HG03558 (cell line): ENCODE data around the gene SOX1.

Experiments
- ATAC-seq: cut with Tn5 transposase; IDR thresholded peaks from one replicate; pipeline ENCODE4 v1.9.1; 2021; ENCODE audit warnings: moderate number of reproducible peaks; ENCODE audit not compliant: unreplicated experiment; ENCODE audit errors: extremely low read depth

Gene SOX1

DNA sequence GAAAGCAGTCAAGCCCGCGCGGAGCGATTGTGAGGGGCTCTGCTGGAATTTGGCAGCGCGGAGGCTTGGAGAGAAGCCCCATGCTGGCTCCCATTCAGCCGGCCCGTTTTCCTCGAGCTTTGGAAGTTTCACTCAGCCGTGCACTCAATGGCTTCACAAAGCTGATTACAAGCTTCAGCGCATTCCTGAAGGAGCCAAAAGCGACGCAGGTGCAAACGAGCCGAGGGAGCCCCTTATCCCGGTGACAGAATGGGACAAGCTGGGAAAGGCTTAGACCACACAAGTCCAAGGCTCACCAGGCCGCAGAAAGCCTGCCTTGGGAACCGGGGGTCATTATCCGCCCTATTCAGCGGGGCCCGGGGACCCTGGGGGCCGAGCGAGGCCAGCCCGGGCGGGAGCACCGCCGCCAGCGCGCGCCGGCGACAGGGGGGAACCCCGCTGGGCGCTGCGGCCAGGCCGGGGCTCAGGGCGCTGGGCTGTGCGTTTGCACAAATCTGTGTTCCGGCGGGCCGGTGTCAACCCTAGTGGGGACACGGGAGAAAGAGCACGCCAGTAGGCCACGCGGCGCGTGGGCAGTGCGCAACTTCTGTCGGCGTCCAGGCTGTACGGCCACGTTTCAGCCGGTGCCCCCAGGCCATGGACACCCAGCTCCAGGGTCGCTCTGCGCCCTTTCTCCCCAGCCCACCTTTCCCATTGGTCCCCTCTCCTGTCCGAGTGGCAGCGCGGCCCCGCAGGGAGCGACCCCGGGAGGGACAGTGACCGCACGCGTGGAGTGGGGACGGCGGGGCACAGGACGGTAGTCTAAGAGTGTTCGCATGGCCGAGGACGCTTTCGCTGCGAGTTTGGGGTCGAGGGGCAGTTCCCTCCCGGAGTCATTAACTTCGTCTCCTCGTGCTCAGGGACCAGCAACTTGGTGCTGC lies 37.3 kb downstream of the SOX1 start:
- ATAC-seq: no peak

DNA sequence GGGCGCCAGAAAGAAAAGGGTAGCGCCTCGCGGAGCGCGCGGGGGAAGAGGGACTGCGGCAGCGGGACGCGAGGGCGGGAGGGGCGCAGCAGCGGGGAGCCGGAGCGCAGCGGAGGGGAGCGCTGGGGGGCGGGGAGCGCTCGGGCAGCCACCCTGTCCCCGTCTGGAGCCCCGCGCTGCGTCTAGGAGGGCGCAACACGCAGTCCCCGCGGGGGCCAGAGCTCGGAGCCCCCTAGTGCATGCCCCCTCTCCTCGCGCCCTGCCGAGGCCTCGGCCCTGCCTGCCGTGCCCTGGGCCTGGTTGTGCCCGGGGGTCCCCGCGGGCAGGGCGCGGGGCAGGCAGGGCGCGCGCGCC lies 37.9 kb downstream of the SOX1 start:
- ATAC-seq: no peak

DNA sequence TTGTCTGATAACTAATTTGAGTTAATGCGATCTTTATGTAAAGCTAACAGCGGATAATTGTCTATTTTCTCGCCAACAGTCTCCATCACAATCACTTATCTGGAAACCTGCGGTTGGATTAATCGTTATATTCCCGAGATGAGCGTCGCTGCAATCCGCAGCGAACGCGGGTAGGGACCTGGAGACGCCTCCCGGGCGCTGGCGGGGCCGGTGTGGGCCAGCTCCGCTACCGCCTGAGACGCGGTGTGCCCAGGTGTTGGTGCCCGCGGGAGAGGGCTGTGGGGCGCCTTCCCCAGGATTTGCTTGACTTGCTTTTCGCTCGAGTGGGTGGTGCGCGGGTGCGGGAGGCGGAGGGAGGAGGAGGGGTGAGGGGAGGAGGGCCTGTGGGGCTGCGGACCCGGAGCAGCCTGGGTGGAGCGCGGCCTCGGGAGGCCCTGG lies 38.3 kb downstream of the SOX1 start:
- no peak for ATAC-seq

DNA sequence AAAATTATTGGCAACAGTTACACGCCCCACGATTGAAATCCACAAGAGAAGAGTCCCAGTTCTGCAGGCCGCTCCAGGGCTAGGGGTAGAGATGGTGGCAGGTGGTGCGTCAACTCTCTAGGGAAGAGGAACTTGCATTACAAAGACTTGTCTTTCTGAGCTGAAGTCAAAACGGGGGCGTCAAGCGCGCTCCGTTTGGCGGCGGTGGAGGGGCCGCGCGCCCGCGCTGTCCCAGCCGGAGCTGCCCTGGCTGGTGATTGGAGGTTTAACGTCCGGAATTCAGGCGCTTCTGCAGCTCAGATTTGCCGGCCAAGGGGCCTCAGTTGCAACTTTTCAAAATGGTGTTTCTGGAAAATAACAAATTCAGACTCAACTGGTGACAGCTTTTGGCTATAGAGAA lies 38.9 kb downstream of the SOX1 start:
- no peak for ATAC-seq

DNA sequence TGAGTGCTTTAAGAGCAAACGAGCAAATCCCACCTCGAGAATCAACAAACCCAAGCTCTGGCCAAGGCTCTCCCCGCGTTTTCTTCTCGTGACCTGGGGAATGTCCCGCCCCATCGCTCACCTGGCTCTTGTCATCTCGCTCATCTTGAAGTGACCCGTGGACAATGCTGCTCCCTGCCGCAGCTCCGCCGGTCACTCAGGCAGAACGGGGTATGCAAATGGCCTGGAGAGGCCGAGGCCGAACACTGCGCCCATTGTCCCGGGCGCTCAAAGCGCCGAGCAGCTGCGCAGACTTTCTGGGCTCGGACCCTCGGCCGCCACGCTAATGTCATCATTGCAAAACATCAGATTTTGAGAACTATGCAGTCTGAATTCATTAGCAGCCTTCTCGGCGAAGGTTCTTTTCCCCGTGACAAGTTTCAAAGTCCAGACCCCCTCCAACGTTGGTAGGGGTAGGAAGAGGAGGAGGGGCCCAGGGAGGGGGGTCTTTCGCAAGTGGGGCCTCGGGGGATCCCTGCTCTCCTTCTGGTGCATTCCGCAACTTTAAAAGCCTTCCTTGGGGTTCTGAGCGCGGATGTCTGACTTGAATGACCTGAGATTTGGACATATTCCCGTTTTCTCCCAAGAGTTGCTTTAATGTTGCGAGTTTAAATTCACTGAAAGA lies 39.7 kb downstream of the SOX1 start:
- no peak for ATAC-seq

DNA sequence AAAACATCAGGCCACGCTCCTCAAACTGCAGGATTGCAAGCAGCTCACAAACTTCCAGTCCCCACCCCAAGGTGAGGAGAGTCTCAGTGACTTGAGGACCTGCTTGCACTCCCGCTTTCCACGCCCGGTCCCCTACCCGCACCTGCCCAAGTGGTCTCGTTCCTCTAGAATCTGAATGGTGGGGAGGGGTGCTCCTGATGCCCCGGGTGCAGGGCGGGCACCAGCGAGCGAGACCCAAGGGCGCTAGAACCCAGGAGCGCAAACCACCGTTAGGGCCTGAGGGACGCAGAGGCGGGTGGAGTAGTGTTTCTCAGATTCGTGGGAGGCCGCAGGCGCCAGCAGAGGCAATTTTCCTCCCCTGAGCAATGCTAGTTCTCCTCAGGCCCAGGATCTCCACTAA lies 40.3 kb downstream of the SOX1 start:
- ATAC-seq: no peak

DNA sequence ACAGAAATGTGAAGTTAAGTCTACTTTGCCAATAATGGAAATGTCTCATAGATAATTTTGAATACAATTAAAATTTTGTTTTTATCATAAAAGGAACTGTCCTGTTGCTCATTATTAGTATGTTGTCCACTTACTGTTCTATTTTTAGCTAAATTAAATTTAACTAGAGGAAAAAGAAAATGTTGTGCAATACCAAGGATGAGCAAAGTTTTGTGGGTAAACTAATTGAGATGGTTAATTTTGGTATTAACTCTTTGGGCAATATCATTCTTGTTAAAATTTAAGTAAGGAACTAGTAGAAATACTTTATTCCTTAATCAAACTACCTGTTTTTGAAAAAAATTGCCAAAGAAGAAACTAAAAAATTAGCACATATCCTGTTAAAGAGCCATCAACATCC lies 43.5 kb downstream of the SOX1 start:
- no peak for ATAC-seq

DNA sequence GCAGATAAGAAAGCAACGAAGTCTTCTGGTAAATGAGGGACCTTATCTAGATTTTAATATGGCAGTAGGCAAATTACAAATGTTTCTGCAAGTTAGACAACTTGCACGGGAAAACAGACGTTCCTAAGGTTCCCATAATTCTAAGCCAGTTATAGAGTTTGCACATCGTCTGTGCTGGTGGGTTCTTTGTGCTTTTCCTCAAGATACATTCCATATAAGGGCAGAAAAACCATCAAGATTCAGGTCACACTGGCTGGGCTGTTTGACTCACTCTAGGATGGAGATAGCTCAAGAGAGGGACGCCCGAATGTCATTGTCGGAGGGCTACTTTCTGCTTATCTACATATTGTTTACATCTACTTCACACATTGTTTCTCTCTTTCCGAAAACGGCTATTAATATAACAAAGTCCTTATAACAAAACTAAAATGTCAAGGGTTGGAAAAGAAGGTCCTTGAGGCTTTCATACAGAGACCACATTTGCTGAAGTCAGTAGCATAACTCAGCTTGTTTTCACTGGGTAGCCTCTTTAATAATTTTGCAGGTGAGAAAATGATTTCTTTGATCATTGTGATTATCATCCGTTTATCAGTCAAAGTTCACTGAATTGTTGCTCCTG lies 44.4 kb downstream of the SOX1 start:
- no peak for ATAC-seq

DNA sequence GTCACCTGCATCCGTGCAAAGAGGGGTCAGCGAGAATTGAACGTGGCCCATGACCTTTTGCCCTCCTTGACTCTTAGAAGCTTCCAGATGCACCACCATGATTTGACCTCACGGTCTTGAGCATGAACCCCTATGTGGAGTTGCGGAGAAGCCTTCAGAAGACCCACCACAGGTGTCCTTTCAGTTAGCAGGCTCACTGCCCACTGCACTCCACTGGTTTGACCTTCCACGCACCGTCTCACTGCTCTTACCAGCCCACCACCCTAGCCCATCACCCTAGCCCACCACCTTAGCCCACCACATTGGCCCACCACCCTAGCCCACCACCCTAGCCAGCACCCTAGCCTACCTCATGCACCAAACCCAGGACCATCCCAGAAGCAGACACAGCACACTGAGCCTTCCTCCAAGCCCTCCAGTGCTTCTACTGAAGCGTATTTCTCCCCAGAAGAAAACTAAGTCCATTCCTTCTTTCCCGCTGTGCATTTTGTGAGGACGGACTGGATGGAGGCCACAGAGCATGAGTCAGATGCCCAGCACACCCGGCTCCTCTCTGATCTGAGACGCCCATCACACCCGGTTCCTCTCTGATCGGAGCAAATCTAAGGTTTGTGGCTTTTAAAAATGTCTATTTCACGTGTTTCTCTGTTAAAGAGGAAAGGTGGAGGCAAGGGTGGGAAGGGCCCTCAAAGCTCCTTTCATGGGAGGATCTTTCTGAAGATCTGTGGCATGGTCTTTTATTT lies 45.8 kb downstream of the SOX1 start:
- ATAC-seq: no peak

DNA sequence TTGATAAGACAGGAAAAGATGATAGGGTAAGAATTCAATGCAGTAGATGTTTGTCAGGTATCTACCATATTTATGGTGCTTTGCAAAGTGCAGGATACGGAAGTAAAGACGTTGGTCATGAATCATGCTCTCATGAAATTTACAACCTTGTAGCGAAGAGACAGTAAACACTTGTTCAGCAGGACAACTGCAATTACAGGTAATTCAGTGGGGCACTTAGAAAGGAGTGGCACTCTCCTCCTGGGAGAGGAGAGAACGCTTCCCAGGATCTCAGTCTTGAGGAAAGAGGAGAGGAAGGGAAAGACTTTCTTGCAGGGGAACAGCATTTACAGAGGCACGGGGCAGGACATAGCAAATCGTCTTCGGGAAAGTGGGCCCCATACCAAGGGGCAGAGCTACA lies 46.4 kb downstream of the SOX1 start:
- ATAC-seq: no peak

DNA sequence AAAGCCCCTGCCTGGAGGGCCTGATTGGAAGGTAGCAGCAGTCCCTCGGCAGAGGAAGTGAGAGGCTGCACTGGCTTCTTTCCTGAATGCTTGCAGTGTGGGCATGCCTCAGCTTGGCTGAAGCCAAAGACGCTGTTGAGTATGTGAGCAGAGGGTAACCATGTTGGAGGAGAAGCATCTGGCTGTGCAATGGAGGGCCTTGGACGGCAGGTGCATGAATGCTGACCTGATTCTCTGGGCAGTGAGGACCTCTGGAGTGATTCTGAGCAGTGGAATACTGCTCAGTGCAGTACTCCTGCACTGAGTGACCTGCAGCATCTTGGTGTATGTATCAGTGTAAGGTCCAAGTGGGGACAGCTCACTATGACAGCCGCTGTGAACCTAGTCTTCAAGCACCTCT lies 46.9 kb downstream of the SOX1 start:
- no peak for ATAC-seq

DNA sequence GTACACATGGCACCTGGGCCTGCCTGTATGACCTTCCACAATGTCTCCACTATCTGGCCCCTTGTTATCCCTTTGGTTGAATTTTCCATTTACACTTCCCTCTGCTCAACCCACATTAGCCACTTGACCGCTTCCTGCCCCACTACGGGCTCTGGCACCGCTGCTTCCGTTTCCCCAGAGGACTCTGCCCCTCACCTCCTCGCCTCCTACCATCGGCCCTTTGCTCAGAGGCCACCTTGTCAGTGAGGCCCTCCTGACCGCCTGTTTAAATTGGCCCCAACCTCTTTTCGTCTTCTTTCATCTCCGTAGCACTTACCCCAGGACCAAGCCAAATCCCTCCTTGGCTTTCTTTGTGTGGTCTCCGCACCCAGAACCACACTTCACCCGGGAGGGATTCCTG lies 47.4 kb downstream of the SOX1 start:
- ATAC-seq: no peak

DNA sequence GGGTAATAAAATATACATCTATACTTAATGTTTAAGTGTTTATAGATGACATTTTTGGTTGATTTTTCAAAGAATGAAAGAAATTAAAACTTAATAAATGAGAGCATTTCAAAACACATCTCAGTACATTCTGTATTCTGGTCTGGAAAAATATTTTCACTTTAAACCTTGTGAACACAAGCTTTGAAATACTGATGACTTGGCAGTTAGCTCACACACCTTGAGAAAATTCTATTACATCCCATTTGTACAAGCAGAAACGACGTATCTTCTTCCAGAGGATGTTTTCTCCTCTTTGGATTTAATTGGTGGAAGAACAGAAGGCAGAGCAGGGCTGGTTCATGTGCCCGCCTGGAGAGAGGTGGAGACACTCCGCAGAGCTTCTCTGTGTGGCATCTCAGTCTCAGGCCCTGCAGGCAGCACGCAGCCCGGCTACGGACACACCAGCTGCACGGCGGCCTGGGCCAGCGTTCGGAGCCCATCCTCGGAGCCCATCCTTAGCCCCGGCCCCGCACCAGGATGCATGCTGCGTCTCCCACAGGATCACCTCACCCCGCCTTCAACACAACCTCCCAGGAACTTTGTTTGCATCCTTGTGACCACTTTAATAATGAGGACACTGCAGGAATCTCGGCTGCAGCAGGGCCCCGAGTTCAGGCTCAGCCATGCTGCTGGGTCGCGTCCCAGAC lies 48.6 kb downstream of the SOX1 start:
- no peak for ATAC-seq

DNA sequence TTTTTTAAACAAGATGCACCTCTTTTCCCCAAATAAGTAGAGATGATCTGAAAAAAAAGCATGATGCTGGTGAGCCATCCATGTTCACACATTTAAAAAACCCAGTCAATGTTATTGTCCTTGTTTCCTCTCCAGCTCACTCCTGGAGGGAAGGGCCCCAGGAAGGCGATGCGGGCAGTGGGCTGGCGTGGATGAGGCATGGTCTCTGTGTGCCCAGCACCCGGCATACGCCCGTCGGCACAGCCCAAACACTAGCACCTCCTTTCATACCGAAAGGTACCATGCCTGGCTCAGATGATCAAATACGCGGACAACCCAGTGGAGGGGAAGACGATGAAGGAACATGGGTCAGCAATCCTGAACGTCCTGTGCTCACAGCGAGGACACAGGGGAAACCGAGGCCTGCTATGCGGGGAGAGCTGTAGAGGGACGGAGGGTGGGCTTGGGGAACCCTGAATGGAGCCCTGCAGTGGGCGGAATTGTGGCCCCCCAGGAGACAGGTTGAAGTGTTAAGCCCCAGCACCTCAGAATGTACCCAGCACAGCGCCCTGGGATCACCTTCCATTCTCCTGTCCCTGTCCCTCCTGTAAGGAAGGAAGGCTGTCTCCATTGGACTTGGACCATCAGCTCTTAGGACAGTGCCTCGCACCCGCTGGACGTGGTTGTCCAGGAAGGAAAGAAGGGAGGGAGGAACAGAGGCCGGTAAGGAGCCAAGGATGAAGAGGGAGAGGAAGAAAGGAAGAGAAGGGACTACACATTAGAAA lies 49.4 kb downstream of the SOX1 start:
- no peak for ATAC-seq

DNA sequence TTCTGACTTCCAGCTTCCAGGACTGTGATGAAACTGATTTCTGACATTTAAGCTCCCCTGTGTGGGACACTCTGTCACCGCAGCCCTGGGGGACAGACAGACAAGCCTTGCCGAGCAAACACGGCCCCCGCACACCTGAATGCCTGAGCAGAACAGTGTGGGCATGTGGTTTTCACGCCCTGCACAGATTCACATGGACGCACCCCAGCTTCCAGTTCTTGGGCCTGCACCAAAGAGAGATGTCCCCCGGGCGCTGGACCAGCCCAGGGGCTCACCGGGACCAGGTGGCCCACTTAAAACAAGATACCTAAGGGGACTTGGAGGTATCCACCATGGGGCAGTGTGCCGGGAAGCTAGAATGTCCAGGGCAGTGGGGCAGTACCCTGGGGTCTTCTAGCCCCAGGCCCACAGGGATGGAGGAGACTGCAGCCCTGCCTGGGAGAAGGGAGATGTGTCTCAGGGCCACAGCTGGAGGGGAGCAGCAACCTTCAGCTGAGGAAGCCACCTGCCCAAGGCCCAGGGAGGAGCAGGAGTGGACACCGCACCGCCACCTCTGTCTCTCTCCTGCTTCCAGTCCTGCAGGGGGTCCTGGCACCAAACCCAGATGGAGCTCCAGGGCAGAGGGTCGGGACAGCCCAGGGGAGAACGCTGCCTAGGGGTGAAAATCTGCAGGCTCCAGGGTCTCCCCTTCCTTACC lies 50.5 kb downstream of the SOX1 start:
- no peak for ATAC-seq

DNA sequence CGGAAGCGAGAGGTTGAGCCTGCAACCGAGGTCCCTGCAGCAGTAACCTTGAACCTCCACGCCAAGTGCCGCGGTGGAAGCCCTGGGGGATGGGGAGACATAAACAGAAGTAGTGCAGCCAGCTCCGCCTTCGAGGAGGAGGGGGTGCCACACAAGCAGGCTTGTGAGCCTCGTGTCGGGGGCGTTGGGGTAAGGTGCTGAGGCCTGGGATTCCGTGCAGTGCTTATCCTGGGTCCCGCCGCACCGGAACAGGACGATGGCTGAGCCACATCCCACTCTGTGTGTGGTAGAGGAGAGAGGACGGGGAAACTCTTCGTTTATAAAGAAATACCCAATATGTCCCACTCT lies 51.0 kb downstream of the SOX1 start:
- ATAC-seq: no peak

DNA sequence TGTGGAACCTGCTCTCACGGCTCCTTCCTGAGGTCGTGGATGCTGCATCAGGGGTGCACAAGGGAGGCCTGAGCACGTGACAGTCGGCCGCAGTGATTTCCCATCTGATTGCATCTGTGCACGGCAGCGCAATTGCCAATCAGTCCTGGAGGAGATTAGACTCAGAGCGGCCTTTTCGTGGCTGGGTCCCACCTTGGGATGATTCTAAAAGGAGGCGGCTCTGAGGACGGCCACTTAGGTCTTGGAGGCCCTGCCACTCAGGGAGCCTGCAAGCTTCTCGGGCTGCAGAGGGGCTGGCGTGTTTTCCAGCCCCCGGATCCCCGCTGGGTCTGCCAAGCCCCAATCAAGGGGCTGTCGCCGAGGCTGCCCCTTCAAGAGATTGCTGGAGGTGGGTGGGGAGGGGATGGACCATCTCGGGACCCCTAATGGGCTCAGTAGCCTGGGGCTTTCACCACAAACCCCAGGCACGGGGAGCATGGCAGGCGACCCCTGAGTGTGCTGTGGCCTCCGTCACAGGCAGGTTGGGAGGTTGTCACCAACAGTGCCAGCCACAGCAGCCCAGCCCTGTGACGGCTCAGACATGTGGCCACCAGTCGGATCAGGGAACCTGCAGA lies 51.6 kb downstream of the SOX1 start:
- ATAC-seq: no peak

DNA sequence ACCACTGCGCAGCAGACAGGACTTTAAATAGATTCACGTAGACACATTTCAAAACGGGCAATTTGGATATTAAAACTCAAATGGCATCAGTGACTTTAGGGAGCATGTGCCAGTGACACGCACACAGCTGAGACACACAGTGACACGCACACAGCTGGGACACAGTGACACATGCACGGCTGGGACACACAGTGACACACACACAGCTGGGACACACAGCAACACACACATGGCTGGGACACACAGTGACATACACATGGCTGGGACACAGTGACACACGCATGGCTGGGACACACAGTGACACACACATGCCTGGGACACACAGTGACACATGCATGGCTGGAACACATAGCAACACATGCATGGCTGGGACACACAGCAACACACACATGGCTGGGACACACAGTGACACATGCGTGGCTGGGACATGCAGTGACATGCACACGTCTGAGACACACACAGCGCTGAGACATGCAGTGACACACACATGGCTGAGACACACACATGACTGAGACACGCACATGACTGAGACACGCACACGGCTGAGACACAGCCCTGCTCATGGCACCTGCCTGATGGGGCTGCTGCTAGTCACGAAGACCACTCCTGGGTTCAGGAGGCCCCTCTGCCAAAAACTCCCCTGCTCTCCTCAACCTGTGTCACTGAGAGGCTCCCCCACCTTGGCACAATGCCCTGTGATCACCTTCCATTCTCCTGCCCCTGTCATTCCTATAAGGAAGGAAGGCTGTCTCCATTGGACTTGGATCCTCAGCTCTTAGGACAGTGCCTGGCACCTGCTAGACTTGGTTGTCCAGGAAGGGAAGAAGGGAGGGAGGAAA lies 52.5 kb downstream of the SOX1 start:
- ATAC-seq: no peak
